ENCODE results near the gene SLC28A2. TPM values are rescaled to one million over a fixed set of nuclear protein-coding genes. Genes with fewer than 3 reads are reported as not detected.
"Not testable (repeated sequence)": the region's sequence is repeated elsewhere in the genome, so short reads cannot be mapped to it uniquely, and the experiment has no call there.

SLC28A2 gene
- total RNA-seq, 4 donors from 2014 or later: not detected

- WGBS, 2 donors: 54 to 61% methylated on average over 2 of the region's 2 CpGs
- intact Hi-C loops (cut with DNase I; ENCODE audit: low total_unique reads): no loop called here
- no peak for DNase-seq (ENCODE audit: low spot score in 2 of 2)
- no peak overlapping the region for H3K4me3 ChIP-seq (ENCODE audit: low read depth, poor library complexity, severe bottlenecking)
- TF ChIP-seq CTCF (IDR thresholded peaks at IDR 0.05) (no peak), POLR2A (IDR thresholded peaks at IDR 0.05) (no peak)
These were observed 1.3 kb downstream of the SLC28A2 start for GRCh38 chr15:45253330-45253729.

- no peak for DNase-seq (ENCODE audit: low spot score in 2 of 2)
- intact Hi-C loops (cut with DNase I; ENCODE audit: low total_unique reads): no loop called here
- WGBS, 2 donors: 86 to 98% methylated on average over 1 of the region's 1 CpG
- TF ChIP-seq CTCF (IDR thresholded peaks at IDR 0.05) (no peak), POLR2A (IDR thresholded peaks at IDR 0.05) (no peak)
- no peak overlapping the region for H3K4me3 ChIP-seq (ENCODE audit: low read depth, poor library complexity, severe bottlenecking)
These were observed 2.4 kb downstream of the SLC28A2 start for GRCh38 chr15:45254405-45254804.

- H3K4me3 ChIP-seq (ENCODE audit: low read depth, poor library complexity, severe bottlenecking); intact Hi-C loops (cut with DNase I; ENCODE audit: low total_unique reads); DNase-seq (ENCODE audit: low spot score in 2 of 2): not testable (repeated sequence)
- 69 to 76% methylated on average over 6 of the region's 6 CpGs for WGBS, 2 donors
These were observed 2.8 kb downstream of the SLC28A2 start for GRCh38 chr15:45254824-45255223.

GRCh38 chr15:45259796-45260195, 7.8 kb downstream of the SLC28A2 start:
- TF ChIP-seq CTCF (IDR thresholded peaks at IDR 0.05) (no peak), POLR2A (IDR thresholded peaks at IDR 0.05) (no peak)
- no peak for DNase-seq (ENCODE audit: low spot score in 2 of 2)
- intact Hi-C loops (cut with DNase I; ENCODE audit: low total_unique reads): no loop called here
- no peak overlapping the region for H3K4me3 ChIP-seq (ENCODE audit: low read depth, poor library complexity, severe bottlenecking)
- 61 to 78% methylated on average over 2 of the region's 2 CpGs for WGBS, 2 donors

- 73% methylated on average over 4 of the region's 4 CpGs for WGBS, 2 donors
- intact Hi-C loops (cut with DNase I; ENCODE audit: low total_unique reads): no loop called here
- TF ChIP-seq POLR2A (IDR thresholded peaks at IDR 0.05) (no peak), CTCF (IDR thresholded peaks at IDR 0.05) (no peak)
- DNase-seq (ENCODE audit: low spot score in 2 of 2): no peak
- H3K4me3 ChIP-seq (ENCODE audit: low read depth, poor library complexity, severe bottlenecking): no peak overlapping the region
These were observed 10.9 kb downstream of the SLC28A2 start for GRCh38 chr15:45262906-45263461.

- H3K4me3 ChIP-seq (ENCODE audit: low read depth, poor library complexity, severe bottlenecking): no peak overlapping the region
- WGBS, 2 donors: 87 to 96% methylated on average over 2 of the region's 2 CpGs
- intact Hi-C loops (cut with DNase I; ENCODE audit: low total_unique reads): no loop called here
- DNase-seq (ENCODE audit: low spot score in 2 of 2): no peak
- TF ChIP-seq CTCF (IDR thresholded peaks at IDR 0.05) (no peak), POLR2A (IDR thresholded peaks at IDR 0.05) (no peak)
These were observed 11.8 kb downstream of the SLC28A2 start for GRCh38 chr15:45263854-45264253.

All from lower leg skin (tissue), 4 donors.